GM12891 (cell line): Measurements from ENCODE around the gene HACD2.
"Not testable (repeated sequence)": the region's sequence is repeated elsewhere in the genome, so short reads cannot be mapped to it uniquely, and the experiment has no call there.

Source experiments
- DNase-seq: peaks from one replicate; pipeline ENCODE4 v3.0.0; 2011; ENCODE audit warnings: low spot score; ENCODE audit not compliant: insufficient read length
- FAIRE-seq: peaks from 2 replicates; lab custom pipeline; 2011; peaks lifted over from hg19 to GRCh38; lab: Jason Lieb, UNC
- PAX5 ChIP-seq: IDR thresholded peaks from 2 replicates; pipeline ENCODE4 v1.6.1; 2011; ENCODE audit warnings: low read length, moderate library complexity, mild to moderate bottlenecking; ENCODE audit not compliant: insufficient read depth, severe bottlenecking
- POLR2A ChIP-seq: IDR thresholded peaks from 2 replicates; pipeline ENCODE4 v1.6.1; 2011; ENCODE audit warnings: low read depth, low read length, control low read depth
- POLR2AphosphoS5 ChIP-seq: IDR thresholded peaks from 2 replicates; pipeline ENCODE4 v1.6.1; 2011; ENCODE audit warnings: low read depth, low read length, control low read depth
- POU2F2 ChIP-seq: IDR thresholded peaks from 2 replicates; pipeline ENCODE4 v1.6.1; 2011; ENCODE audit warnings: low read depth, mild to moderate bottlenecking, control low read depth, low read length, moderate library complexity
- SPI1 ChIP-seq: IDR thresholded peaks from 2 replicates; pipeline ENCODE4 v1.6.1; 2011; ENCODE audit warnings: low read depth, low read length, control low read depth
- TAF1 ChIP-seq: IDR thresholded peaks from 2 replicates; pipeline ENCODE4 v1.6.1; 2011; ENCODE audit warnings: low read depth, low read length, control low read depth

The HACD2 gene

DNA sequence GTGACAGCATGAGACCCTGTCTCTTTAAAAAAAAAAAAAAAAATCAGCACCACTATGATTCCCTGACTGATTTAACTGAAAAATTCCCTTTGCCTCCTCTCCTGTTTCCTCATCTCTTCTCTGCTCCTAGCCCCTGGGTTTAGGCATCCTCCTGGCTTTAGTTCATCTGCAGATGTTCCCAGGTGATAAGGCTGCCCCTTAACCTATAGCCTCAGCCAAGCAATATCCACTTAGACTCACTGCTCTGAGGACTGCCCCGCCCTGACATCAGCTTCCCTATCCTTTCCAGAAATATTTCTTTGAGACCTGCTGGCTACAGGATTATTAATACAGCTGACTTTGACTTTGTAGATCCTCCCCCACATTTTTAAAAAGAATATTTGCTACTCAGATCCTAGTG, 39.4 kb upstream of the HACD2 start:
- TF ChIP-seq PAX5 (no peak), TAF1 (no peak), POLR2AphosphoS5 (no peak)
- DNase-seq (no peak), FAIRE-seq (no peak)

DNA sequence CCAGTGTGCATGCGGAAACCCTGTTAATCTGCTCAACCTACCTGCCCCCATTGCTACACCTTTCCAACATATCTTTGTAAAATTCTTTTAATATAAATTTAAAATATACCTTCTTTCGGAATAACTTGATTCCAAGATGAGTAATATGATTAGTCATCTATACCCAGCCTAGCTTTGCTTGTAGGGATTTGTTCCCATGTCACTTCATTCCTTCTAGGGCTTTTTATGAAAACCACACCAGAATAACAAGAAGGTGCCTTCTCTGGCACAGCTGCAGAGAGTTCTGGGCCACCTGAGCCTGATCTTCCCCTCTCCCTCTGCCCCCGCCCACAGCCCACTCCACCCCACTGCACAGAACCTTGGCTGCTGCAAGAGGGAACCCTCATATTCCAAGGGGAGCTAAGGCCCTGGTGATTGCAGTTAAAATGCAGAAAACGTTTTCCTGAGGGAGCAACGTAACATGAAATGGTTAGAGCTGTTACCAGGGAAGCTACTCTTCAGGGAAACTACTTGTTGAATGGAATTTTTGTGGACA, 38.6 kb upstream of the HACD2 start:
- FAIRE-seq, result no peak
- DNase-seq, result no peak
- TF ChIP-seq PAX5 (no peak), POLR2AphosphoS5 (no peak), POU2F2 (no peak), POLR2A (no peak), TAF1 (no peak), SPI1 (no peak)

GRCh38 chr3:123622766-123623165, 37.9 kb upstream of the HACD2 start:
- DNase-seq (no peak), FAIRE-seq (no peak)
- TF ChIP-seq POU2F2, result no peak
- no peak for TF ChIP-seq SPI1
- no peak for TF ChIP-seq POLR2AphosphoS5
- no peak for TF ChIP-seq POLR2A
- TF ChIP-seq TAF1, result no peak
- no peak for TF ChIP-seq PAX5

DNA sequence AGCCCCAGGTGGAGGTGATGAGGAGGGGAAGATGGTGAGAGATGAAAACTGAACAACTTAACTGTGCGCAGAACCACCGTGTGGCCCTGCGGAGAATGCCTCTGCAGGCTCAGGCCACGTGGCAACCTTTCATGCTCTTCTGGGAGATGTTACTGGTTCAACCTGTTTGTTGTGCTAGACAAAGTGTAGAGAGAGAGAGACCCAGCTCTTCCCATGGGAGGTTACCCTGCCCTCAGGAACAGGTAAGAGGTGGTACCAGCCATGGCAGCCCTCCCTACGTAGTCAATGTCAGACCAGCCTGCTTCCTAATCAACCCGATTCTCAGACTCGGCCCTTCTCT, 37.0 kb upstream of the HACD2 start:
- FAIRE-seq, result no peak
- no peak for TF ChIP-seq POLR2AphosphoS5
- TF ChIP-seq TAF1, result no peak
- no peak for TF ChIP-seq PAX5
- TF ChIP-seq POU2F2, result no peak
- no peak for TF ChIP-seq POLR2A
- TF ChIP-seq SPI1, result no peak
- DNase-seq, result no peak

GRCh38 chr3:123621186-123621849, 36.5 kb upstream of the HACD2 start:
- FAIRE-seq (no peak), DNase-seq (no peak)

DNA sequence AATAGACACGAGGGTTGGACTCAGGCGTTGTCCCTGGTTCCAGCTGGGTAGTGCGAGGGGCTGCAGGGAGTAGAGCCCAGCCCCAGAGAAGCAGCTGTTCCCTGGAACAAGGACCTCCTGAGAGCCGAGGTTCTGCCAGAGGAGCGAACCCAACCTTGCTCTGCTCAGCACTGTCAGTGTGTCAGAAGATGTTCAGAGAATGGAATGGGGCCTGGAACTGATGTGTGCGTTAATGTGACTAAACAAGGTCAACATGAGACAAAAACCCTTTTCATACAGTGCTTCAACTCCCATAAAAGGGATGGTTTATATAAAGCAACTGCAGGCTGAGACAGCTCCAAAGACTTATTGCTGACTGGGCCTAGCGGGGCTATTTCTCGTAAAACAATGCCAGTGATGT, 35.5 kb upstream of the HACD2 start:
- no peak for DNase-seq
- FAIRE-seq, result no peak
- TF ChIP-seq POLR2A, result no peak
- no peak for TF ChIP-seq POLR2AphosphoS5
- TF ChIP-seq PAX5, result no peak
- no peak for TF ChIP-seq POU2F2
- no peak for TF ChIP-seq TAF1
- TF ChIP-seq SPI1, result no peak

More at GRCh38 chr3:123621186-123621849, 36.5 kb upstream of the HACD2 start:
- TF ChIP-seq POU2F2 (no peak), POLR2AphosphoS5 (no peak), POLR2A (no peak), TAF1 (no peak), SPI1 (no peak), PAX5 (no peak)

- no peak for FAIRE-seq
- no peak for DNase-seq
- TF ChIP-seq PAX5 (no peak), POLR2A (no peak), SPI1 (no peak), TAF1 (no peak), POU2F2 (no peak), POLR2AphosphoS5 (no peak)
These were observed 34.1 kb upstream of the HACD2 start for GRCh38 chr3:123618768-123619484.

GRCh38 chr3:123618076-123618708, 33.3 kb upstream of the HACD2 start:
- DNase-seq (no peak), FAIRE-seq (peak; percentile 23)
- TF ChIP-seq POLR2AphosphoS5, result no peak

- no peak for FAIRE-seq
- no peak for TF ChIP-seq PAX5
- no peak for DNase-seq
These were observed 31.7 kb upstream of the HACD2 start for GRCh38 chr3:123616593-123616992.

DNA sequence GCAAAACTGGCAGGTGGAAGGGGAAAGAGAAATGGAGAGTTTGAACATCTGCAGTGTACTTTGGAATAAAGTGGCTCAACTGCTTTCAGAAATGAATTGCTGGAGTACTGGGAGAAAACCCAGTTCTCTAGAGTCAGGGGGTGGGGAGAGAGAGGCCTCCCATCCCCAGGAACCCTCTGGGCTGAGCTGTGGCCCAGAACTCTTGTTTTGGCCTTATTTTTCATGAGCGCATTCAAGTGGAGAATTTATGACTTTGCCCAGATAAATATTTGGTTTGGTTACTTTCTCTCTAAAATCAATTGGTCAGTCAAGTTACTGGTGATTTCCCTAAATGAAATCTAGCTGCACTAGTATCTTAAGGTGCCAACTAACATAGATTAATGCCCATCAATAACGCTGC, 28.7 kb upstream of the HACD2 start:
- TF ChIP-seq SPI1, result no peak
- no peak for TF ChIP-seq POLR2A
- no peak for TF ChIP-seq TAF1
- TF ChIP-seq PAX5, result no peak
- TF ChIP-seq POU2F2, result no peak
- no peak for TF ChIP-seq POLR2AphosphoS5
- FAIRE-seq (no peak), DNase-seq (no peak)

DNA sequence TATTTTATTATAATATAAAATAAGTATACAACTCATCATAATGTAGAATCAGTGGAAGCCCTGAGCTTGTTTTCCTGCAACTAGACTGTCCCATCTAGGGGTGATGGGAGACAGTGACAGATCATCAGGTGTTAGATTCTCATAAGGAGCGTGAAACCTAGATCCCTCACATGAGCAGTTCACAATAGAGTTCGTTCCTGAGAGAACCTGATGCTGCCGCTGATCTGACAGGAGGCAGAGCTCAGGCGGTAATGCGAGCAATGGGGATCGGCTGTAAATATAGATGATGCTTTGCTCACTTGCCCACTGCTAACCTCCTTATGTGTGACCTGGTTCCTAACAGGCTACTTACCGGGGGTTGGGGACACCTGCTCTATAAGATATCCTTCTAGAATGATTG, 26.8 kb upstream of the HACD2 start:
- not testable (repeated sequence) for DNase-seq, FAIRE-seq
